NCI-H128 (cell line): ENCODE data around the gene TBC1D22A.
"Not testable (repeated sequence)": the region's sequence is repeated elsewhere in the genome, so short reads cannot be mapped to it uniquely, and the experiment has no call there.

Experiments used
- DNase-seq: peaks from one replicate; lab custom pipeline; 2025; ENCODE audit not compliant: unreplicated experiment; lab: John Stamatoyannopoulos, UW

TBC1D22A gene

DNA sequence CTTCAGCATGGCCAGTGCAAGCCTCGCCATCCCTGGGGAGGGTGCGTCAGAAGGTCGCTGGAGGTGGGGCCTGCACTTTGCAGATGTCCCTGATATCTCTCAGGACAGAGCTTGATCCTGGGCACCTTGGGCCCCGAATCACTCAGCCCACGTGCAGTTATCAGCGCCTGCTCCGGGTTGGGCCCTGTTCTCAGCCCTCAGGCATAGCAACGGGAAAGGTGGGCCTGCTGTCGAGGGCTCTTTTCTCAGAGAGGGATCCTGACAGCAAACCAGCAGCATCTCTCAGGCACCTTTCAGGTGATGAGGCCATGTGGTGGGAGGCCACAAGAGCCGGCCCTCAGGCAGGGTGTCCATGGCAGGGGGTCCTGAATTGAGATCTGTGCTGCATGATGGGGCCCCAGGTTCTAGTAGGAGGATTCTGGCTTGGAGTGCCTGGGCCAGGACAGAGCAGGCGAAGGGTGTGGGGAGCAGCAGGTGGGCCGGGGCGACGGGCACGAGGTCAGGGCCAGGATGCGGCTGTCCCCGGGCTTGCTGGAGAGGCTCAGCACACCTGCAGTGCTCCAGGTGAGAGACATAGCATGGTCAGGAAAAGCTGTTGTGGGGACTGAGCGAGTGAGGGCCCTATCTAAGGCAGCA is 280.5 kb downstream of the TBC1D22A start:
- no peak for DNase-seq

- peak; percentile 20 for DNase-seq
Observed at GRCh38 chr22:47043835-47044721, 281.6 kb downstream of the TBC1D22A start.

DNA sequence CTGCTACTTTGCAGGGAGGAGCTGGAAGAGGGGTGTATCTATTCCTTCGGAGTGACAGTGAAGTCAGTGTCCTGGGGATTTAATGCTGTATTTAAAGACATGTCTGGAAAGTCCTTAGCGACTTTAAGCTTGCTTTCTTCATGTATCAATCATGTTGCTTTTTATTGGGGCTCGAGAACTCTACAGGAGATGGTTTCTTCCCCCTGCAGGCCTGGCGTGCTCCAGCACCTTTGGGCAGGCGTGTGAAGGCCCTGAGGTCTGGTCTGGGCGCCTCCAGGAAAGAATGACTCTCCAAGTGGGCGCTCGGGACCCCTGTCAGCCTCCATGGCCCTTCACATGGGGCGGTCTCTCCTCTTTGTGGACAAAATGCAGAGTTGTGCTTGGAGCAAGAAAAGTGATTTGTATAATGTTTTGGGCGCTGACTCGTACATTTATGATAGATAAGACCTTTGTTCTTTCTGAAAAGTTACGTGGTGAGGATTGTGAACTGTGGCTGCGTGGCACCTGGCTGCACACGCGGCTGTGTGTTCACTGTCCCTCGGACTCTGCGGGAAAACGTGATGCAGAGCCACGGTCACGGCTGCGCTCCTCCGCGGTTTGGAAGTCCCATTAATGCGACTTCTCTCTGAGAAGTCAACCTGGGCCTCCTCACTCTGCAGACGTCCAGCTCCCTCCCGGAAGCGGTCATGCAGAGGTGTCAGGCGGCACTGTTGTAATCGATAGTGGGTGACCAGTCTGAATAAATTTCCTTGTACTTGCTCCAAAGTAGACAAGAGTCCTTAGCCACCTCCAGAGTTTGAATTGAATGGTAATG is 282.5 kb downstream of the TBC1D22A start:
- no peak for DNase-seq

GRCh38 chr22:47045691-47046410 is 283.4 kb downstream of the TBC1D22A start:
- DNase-seq: no peak

GRCh38 chr22:47046411-47047065 is 284.1 kb downstream of the TBC1D22A start:
- DNase-seq: no peak

- DNase-seq: no peak
Observed at GRCh38 chr22:47047321-47048122, 285.1 kb downstream of the TBC1D22A start.

DNA sequence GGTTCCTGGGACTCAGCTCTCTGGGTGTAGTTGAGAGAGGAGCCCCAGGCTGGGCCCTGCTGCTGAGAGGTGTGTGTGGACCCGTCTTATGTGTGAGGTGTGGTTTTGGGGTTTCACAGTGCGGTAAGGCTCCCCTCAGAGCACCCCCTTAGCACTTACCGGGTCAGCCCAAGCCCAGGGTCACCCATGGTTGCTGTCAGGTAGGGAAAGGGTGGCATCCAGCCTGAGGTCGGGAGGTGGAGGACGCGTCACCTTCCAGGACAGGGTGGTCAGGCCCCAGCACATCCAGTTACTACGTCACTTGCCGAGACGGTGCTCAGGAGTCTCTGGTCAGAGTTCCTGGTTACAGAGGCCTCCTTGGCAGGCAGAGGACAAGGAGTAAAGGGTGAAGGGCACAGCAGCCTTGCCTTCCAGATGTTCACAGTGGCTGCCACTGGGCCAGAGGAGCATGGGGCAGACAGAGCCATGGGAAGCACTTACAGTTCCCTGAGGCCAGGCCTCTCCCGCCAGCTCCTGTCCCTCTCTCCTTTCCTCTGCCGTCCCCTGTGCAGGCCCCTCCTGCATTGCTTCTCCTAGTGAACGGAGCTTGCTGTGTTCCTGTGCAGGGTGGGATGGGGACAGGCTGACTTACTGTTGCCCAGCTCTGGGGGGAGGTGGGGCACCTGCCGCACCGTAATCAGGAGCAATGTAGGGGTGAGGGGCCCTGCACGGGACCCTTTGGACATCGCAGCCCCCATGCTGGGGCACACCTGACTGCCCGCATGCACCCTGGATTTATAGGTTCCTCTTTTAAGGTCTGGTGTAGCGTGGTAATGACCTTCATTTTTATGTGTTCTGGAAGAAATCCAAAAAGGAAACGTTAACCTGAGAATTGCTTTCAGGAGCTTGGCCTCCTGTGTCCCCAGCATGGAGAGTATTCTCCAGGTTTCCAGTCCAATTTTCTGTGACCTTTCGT is 285.9 kb downstream of the TBC1D22A start:
- no peak for DNase-seq

DNA sequence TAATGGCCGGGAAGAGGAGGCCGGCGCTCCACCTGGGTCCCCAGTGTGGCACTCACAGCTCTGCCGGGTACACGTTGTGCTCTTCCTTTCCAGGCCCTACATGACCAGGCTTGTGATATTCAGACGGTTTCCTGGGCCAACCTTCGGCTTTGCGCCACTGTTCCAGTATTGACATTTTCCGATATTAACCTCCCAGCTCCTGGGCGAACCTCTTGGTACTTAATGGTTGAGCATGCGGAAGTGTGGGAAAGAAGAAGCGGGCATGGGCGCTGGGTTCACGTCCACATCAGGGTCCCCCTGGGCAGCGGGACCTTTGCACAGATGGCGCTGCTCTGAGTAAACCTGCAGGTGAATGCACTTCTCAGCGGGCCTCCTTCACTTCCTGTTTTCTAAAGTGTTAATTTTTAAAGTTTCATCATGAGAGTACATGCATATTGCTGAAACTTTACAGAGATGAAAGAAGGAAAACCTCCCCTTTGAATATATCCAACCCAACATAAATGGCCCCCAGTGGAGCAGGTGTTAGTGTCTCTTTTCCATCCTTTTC is 286.7 kb downstream of the TBC1D22A start:
- DNase-seq: no peak

- not testable (repeated sequence) for DNase-seq
Observed at GRCh38 chr22:47049736-47050400, 287.4 kb downstream of the TBC1D22A start.

GRCh38 chr22:47050401-47051051 is 288.1 kb downstream of the TBC1D22A start:
- DNase-seq: no peak

GRCh38 chr22:47051441-47052071 is 289.1 kb downstream of the TBC1D22A start:
- DNase-seq: peak; percentile 37

GRCh38 chr22:47052236-47053012 is 290.0 kb downstream of the TBC1D22A start:
- DNase-seq: no peak

DNA sequence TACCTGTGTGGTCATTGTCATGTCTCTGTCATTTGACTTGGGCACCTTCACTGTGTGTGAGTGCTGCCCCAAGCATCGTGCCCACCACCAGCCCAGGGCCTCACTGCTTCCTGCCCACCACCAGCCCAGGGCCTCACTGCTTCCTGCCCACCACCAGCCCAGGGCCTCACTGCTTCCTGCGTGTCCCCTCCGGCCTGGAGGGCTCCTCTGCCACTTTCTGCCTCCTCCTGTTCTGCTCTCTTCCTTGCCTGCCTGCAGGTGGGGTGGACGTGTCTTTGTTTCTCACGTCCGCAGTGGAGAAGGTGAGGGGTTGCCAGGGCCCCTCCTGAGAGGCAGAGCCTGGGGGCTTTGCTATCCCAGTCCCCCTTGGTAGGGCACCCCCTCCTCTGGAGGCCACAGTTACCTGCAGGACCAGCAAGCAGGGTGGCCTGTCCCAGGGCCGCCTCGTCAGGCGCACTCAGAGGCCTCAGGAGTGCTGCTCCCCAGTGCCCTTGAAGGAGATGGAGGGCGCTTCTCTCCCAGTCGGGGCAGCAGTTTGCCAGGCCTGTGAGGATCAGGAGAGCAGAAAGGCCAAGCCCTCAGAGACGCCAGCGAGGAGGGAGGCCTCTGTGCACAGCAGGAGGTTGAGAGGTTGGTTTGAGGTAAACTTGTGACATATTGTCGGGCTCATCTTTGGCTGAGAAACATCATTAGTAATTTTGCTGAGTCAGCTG is 290.7 kb downstream of the TBC1D22A start:
- no peak for DNase-seq

DNA sequence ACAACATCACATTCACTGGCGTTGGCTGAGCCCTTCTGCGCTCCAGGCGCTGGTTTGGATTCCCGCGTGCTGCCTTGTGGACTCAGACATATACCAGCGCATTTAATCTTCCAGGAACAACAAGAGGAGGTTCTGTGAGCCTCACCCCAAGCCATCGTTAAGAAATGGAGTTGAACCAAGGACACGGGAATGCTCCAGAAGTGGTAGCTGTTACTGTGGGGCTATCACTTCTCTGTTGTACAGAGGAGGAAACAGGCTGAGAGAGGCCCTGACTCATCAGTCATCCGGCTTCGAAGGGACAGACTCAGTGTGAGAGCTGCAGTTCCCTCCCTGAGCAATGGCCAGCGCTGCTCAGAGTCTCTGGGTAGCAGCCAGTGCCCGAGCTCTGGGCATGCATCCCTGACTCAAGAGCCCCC is 291.3 kb downstream of the TBC1D22A start:
- no peak for DNase-seq
